ENCODE measurements around the gene APLP1. TPM values are rescaled to one million over a fixed set of nuclear protein-coding genes. Genes with fewer than 3 reads are reported as not detected.
"Not testable (repeated sequence)": the region's sequence is repeated elsewhere in the genome, so short reads cannot be mapped to it uniquely, and the experiment has no call there.

Gene APLP1
- total RNA-seq, 1 donor from 2014 or later, result 0.21 TPM

DNA sequence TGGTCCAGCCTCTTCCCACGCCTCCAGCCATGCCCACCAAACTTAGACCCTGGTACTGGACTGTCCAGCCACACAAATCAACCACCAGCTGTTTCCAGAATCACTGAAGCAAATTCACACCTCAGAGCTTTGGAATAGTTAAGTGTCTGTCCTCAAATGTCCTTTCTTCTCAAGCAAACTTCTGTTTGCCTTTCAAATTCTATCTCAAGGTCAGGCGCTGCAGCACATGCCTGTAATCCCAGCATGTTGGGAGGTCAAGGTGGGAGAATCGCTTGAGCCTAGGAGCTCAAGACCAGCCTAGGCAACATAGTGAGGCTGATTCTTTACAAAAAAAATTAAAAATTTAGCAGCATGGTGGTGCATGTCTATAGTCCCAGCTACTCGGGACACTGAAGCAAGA, 36.3 kb upstream of the APLP1 start:
- DNase-seq (ENCODE audit: low spot score in 2 of 2), result no peak
- TF ChIP-seq, protein P1, sequence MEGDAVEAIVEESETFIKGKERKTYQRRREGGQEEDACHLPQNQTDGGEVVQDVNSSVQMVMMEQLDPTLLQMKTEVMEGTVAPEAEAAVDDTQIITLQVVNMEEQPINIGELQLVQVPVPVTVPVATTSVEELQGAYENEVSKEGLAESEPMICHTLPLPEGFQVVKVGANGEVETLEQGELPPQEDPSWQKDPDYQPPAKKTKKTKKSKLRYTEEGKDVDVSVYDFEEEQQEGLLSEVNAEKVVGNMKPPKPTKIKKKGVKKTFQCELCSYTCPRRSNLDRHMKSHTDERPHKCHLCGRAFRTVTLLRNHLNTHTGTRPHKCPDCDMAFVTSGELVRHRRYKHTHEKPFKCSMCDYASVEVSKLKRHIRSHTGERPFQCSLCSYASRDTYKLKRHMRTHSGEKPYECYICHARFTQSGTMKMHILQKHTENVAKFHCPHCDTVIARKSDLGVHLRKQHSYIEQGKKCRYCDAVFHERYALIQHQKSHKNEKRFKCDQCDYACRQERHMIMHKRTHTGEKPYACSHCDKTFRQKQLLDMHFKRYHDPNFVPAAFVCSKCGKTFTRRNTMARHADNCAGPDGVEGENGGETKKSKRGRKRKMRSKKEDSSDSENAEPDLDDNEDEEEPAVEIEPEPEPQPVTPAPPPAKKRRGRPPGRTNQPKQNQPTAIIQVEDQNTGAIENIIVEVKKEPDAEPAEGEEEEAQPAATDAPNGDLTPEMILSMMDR (IDR thresholded peaks at IDR 0.05), result no peak
- H3K9me3 ChIP-seq, result no peaks in the 10 kb centered on the region
- H3K36me3 ChIP-seq, result no peaks in the 10 kb centered on the region
- no peaks in the 10 kb centered on the region for H3K27me3 ChIP-seq
- no peaks in the 10 kb centered on the region for H3K4me1 ChIP-seq
- no peak overlapping the region for H3K4me3 ChIP-seq
- intact Hi-C loops (cut with DNase I), result no loop called here
- no peak overlapping the region for H3K27ac ChIP-seq

DNA sequence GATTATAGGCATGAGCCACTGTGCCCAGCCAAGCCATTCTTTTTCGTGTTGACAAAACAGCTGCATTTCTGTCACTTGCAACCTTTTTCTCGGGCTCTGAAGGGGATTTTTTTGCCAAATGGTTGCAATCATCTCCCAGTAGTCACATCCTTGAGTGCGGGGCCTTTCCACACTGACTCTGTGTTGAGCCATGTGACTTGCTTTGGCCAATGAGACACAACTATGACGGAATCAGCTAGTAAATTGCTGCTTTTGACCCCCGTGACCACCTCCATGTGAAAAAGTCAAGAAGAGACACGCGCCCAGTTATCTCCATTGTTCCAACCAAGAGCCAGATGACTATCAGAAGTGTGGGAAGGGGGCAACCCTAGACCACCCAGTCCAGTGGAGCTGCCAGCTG, 34.4 kb upstream of the APLP1 start:
- Histone ChIP-seq H3K4me3 (no peak overlapping the region), H3K4me1 (no peaks in the 10 kb centered on the region), H3K36me3 (no peaks in the 10 kb centered on the region), H3K9me3 (peaks cover 0 to 4% of the 10 kb centered on the region in 2 donors), H3K27me3 (no peaks in the 10 kb centered on the region), H3K27ac (no peak overlapping the region)
- no peak for DNase-seq (ENCODE audit: low spot score in 2 of 2)
- intact Hi-C loops (cut with DNase I), result no loop called here
- TF ChIP-seq, protein P1 (IDR thresholded peaks at IDR 0.05), result no peak

DNA sequence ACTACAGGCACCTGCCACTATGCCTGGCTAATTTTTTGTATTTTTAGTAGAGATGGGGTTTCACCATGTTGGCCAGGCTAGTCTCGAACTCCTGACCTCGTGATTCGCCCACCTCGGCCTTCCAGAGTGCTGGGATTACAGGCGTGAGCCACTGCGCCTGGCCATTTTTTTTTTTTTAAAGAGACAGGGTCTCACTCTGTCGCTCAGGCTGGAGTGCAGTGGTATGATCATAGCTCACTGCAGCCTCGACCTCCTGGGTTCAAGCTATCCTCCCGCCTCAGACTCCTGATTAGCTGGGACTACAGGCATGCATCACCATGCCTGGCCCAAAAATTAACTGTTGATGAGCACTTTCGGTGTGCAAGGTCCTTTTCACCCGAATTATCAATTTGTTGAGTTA, 32.3 kb upstream of the APLP1 start:
- H3K4me1 ChIP-seq; H3K27me3 ChIP-seq; intact Hi-C loops (cut with DNase I); H3K36me3 ChIP-seq; H3K4me3 ChIP-seq; H3K27ac ChIP-seq; H3K9me3 ChIP-seq; DNase-seq (ENCODE audit: low spot score in 2 of 2): not testable (repeated sequence)

DNA sequence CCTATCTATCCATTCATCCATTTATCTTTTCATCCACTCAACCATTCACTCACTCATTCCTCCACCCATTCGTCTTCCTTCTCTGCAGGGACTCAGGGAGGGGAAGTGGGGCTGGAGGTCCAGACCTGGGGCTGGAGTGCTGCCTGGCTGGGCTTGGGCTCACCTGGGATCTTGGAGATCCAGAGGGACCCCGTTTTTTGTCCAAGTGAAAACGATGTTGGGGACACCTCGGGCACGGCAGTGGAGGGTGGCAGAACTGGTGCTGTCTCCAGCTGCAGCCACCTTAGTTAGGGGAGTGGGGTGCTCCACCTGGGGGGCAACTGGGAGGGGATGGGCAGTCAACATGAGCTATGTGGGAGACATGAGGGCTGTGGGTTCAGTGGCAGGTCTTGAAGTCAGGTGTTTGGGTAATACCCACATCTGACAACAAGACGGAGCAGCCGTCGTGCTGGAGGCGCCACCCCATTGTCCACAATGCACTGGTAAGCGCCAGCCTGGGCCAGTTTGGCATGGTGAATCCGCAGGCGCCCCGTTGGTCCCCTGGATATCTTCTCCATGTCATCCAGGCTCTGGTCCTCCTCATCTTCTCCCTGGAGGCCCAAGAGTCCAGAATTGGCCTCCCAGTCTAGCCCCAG, 26.3 kb upstream of the APLP1 start:
- Histone ChIP-seq H3K36me3 (no peaks in the 10 kb centered on the region), H3K4me1 (peaks cover 0 to 4% of the 10 kb centered on the region in 2 donors), H3K27ac (no peak overlapping the region), H3K4me3 (no peak overlapping the region), H3K27me3 (peaks cover 23% of the 10 kb centered on the region), H3K9me3 (peaks cover 2 to 10% of the 10 kb centered on the region in 2 donors)
- intact Hi-C loops (cut with DNase I), result no loop called here
- TF ChIP-seq, protein P1 (IDR thresholded peaks at IDR 0.05), result no peak
- DNase-seq (ENCODE audit: low spot score in 2 of 2), result no peak

DNA sequence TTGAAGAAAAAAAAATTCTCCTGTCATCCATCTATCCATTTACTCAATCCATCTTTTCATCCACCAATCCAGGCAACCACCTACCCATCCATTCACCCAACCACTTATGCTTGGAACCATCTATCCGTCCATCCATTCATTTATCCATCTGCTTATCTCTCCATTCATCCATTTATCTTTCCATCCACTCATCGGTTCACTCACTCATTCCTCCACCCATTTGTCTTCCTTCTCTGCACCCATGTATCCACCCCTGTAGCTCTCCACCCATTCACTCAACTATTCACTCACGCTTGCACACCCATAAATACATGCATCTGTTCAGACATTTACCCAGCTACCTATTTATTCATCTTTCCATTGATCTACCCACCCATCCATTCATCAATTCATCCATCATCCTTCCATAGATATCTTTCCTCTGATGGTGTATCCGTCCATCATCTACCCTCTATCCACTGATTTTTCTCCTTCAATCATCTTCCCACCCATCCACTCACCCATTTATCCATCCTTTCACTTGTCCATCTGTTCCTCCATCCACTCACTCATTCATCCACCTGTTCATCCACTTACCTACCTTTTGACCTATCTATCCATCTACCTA, 25.6 kb upstream of the APLP1 start:
- intact Hi-C loops (cut with DNase I), result no loop called here
- Histone ChIP-seq H3K27me3 (peaks cover 23% of the 10 kb centered on the region), H3K4me1 (peaks cover 0 to 4% of the 10 kb centered on the region in 2 donors), H3K9me3 (peaks cover 2 to 10% of the 10 kb centered on the region in 2 donors), H3K36me3 (no peaks in the 10 kb centered on the region), H3K27ac (no peak overlapping the region), H3K4me3 (no peak overlapping the region)
- no peak for DNase-seq (ENCODE audit: low spot score in 2 of 2)
- TF ChIP-seq, protein P1 (IDR thresholded peaks at IDR 0.05), result no peak

DNA sequence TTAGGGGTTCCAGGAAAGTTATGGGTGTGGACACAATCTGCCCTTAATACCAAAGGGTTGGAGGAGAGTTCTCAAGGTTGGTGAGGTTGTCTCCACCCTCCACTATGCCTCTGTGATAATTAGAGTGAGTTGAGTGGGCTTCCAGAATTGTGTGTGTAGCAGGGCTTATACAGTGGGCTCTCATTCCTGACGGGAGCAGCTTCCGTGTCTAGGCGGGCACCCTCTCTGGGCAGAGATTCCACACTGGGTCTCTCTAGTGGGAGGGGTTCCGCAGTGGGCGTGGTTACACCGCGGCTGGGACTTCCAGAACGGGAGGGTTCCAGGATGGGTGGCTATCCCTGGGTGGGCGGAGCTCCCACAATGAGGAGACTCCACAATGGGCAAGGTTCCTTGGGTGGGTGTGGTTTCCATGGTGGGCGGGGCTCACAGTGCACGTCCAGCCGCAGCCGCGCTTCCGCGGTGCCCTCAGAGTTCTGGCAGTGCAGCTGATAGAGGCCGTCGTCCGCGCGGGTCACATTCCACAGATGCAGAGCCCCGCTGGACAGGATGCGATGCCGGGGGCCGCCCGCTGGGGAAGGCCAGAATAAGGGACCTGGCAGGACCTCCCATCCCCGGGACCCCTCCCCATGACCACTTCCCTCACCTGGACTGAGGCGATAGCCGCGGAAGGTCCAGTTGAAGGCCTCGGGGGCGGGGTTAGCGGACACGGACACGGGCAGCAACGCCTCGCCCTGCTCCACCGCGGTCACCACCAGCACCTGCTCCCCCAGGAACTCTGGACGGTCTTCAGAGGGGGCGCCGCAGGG, 24.5 kb upstream of the APLP1 start:
- TF ChIP-seq, protein P1 (IDR thresholded peaks at IDR 0.05), result no peak
- H3K27me3 ChIP-seq, result peaks cover 23% of the 10 kb centered on the region
- no peaks in the 10 kb centered on the region for H3K36me3 ChIP-seq
- intact Hi-C loops (cut with DNase I), result no loop called here
- DNase-seq (ENCODE audit: low spot score in 2 of 2), result no peak
- peaks cover 2 to 7% of the 10 kb centered on the region in 2 donors for H3K9me3 ChIP-seq
- H3K27ac ChIP-seq, result no peak overlapping the region
- no peak overlapping the region for H3K4me3 ChIP-seq
- H3K4me1 ChIP-seq, result peaks cover 0 to 4% of the 10 kb centered on the region in 2 donors
